CD4-positive, alpha-beta T cell (primary cell): ENCODE results near the gene P2RY12. TPM values are rescaled to one million over a fixed set of nuclear protein-coding genes. Genes with fewer than 3 reads are reported as not detected.

Experiments
- ATAC-seq: fragments of 200-7000 bp; cut with Tn5 transposase; one replicate; pipeline ENCODE4 v1.10.0; 2022; ENCODE audit warnings: mild to moderate bottlenecking; ENCODE audit not compliant: poor library complexity
- CTCF ChIA-PET: fragments of 350-600 bp; sonication (Branson Sonifier 250); formaldehyde crosslinking; loops from one replicate; lab custom pipeline; 2021; ENCODE audit warnings: antibody characterized with exemption, inconsistent platforms; lab: Charles Lee
- POLR2A ChIA-PET: fragments of 350-600 bp; sonication (Branson Sonifier 250); formaldehyde crosslinking; loops from one replicate; lab custom pipeline; 2021; ENCODE audit warnings: antibody characterized with exemption, inconsistent platforms; lab: Charles Lee
- DNase-seq, 14 experiments: peaks; one replicate each; pipeline ENCODE4 v3.0.0-alpha.2; 2013 to 2020; ENCODE audit warnings: mixed read lengths in 2 of 14
- H3K27ac ChIP-seq, 2 donors: one replicate each; pipeline versions ENCODE4 v1.5.1 to v1.7.0; 2013; ENCODE audit warnings: low read length in 2 of 2, low read depth in 1 of 2, mild to moderate bottlenecking in 1 of 2
- H3K27me3 ChIP-seq, 2 experiments: 1 replicate in 1 of 2; 2 replicates in 1 of 2; pipeline versions ENCODE4 v1.6.1 to v1.7.0; 2013; ENCODE audit warnings: low read length in 2 of 2, control low read depth in 1 of 2, mild to moderate bottlenecking in 1 of 2, moderate library complexity in 1 of 2; ENCODE audit not compliant: insufficient read depth in 2 of 2, control insufficient read depth in 1 of 2
- H3K36me3 ChIP-seq: one replicate; pipeline ENCODE4 v1.6.1; 2013; ENCODE audit warnings: low read length, control low read depth; ENCODE audit not compliant: insufficient read depth
- H3K4me1 ChIP-seq: one replicate; pipeline ENCODE4 v1.6.1; 2013; ENCODE audit warnings: low read length, control low read depth; ENCODE audit not compliant: insufficient read depth
- H3K4me3 ChIP-seq: one replicate; pipeline ENCODE4 v1.5.1; 2013; ENCODE audit warnings: mild to moderate bottlenecking, low read length, moderate library complexity
- H3K9me3 ChIP-seq, 2 experiments: 1 replicate in 1 of 2; 2 replicates in 1 of 2; pipeline versions ENCODE4 v1.6.1 to v1.7.0; 2013; ENCODE audit warnings: low read length in 2 of 2, mild to moderate bottlenecking in 2 of 2, control low read depth in 1 of 2, moderate library complexity in 1 of 2; ENCODE audit not compliant: control insufficient read depth in 1 of 2, insufficient read depth in 1 of 2
- H3K27ac Mint-ChIP-seq: one replicate; pipeline ENCODE4 v1.8.0; 2020; ENCODE audit warnings: mixed read lengths
- H3K27me3 Mint-ChIP-seq: one replicate; pipeline ENCODE4 v1.8.0; 2021; ENCODE audit warnings: mixed read lengths
- H3K36me3 Mint-ChIP-seq: one replicate; pipeline ENCODE4 v1.8.0; 2021; ENCODE audit warnings: low read depth, mixed read lengths
- H3K4me1 Mint-ChIP-seq: one replicate; pipeline ENCODE4 v1.8.0; 2021; ENCODE audit warnings: low read depth, mixed read lengths
- H3K4me3 Mint-ChIP-seq: one replicate; pipeline ENCODE4 v1.8.0; 2020; ENCODE audit warnings: mild to moderate bottlenecking, mixed read lengths
- H3K9me3 Mint-ChIP-seq: one replicate; pipeline ENCODE4 v1.8.0; 2020; ENCODE audit warnings: mixed read lengths
- intact Hi-C, 2 experiments: fragments of 100-400 bp; cut with DNase I in 1 of 2; cut with micrococcal nuclease in 1 of 2; formaldehyde crosslinking; loops; one replicate each; pipeline versions ENCODE4 v1.15.1 to v1.9.0; 2023 to 2025; cut with DNase I, micrococcal nuclease
- total RNA-seq, 174 experiments: library from RNA in 2 of 174; stranded (reverse) in 2 of 174; gene quantifications; one replicate each; pipeline ENCODE4 v1.2.3 and lab custom pipeline; 2021 to 2026
- TF ChIP-seq, protein P1 (sequence below): fragments of 200-600 bp; IDR thresholded peaks from one replicate; pipeline ENCODE4 v1.8.0; 2022; ENCODE audit warnings: antibody characterized with exemption, mild to moderate bottlenecking

The P2RY12 gene
- total RNA-seq, 2 experiments from 2014 or later = not detected

DNA sequence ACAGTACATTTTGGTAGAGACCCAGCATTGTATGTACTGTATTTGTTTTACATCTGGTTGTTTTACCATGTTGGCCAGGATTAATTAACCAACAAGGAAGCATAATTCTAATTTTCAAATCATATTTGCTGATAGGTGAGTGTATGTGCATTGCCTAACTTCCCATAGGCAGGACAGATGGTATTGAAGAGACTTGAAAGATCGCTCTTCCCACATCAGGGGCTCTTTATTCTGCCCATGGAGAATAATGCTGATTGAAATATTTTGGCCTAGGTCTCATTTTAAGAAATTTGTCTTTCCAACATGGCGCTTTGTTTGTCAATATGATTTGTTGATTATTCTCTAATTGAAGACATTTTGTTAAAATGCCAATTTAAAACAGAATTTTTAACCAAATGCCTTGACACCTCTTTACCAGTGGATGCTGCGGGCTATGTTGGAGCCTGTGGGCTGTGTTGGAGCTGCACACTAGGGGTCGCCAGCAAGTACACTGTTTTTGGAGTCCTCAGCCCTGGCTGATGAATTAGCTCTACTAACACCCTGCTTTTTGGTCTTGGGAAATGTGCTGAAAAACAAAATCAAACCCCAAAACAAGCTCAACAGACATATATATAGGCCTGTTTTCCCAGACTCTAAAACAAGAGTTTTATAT is 5.3 kb downstream of the P2RY12 start:
- intact Hi-C loops = no loop called here
- POLR2A ChIA-PET = no interaction called here

DNA sequence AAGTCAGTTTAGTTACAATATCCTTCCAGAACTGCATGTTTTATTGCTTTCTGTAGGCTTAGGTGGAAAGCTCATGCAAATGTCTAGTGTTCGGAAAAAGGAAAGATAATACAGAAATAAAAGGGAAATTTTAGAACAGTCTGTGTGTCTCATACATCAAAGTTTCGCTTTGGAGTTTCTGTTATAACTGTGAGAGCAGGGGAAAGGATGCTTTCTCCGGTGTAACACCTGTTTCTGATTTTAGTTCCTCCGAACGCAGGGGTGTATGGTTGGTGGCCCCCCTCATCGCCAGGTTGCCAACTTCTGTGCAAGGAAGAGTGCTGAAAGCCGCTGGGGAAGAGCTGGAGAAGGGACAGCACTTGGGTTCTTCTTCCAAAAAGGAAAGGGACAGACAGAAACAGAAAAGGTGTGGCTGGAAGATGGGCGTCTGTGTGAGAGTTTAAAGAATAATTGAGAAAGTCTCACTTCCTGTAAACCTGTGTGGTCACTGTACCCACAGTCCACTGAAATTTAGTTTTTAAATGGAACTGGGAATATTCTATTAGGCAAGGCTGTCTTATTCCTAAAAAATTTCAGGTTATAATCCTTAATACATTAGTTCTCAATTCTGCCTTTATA is 6.7 kb downstream of the P2RY12 start:
- H3K4me3 Mint-ChIP-seq = no peak overlapping the region
- no peak overlapping the region for H3K27ac ChIP-seq
- TF ChIP-seq, protein P1, sequence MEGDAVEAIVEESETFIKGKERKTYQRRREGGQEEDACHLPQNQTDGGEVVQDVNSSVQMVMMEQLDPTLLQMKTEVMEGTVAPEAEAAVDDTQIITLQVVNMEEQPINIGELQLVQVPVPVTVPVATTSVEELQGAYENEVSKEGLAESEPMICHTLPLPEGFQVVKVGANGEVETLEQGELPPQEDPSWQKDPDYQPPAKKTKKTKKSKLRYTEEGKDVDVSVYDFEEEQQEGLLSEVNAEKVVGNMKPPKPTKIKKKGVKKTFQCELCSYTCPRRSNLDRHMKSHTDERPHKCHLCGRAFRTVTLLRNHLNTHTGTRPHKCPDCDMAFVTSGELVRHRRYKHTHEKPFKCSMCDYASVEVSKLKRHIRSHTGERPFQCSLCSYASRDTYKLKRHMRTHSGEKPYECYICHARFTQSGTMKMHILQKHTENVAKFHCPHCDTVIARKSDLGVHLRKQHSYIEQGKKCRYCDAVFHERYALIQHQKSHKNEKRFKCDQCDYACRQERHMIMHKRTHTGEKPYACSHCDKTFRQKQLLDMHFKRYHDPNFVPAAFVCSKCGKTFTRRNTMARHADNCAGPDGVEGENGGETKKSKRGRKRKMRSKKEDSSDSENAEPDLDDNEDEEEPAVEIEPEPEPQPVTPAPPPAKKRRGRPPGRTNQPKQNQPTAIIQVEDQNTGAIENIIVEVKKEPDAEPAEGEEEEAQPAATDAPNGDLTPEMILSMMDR = no peak
- H3K27ac Mint-ChIP-seq = no peak overlapping the region
- ATAC-seq (no peak), DNase-seq (no peak)
- no peak overlapping the region for H3K4me3 ChIP-seq
- ChIA-PET CTCF (no interaction called here), POLR2A (no interaction called here)
- no peaks in the 10 kb centered on the region for H3K36me3 ChIP-seq
- no peaks in the 10 kb centered on the region for H3K4me1 Mint-ChIP-seq
- no peaks in the 10 kb centered on the region for H3K4me1 ChIP-seq
- no peaks in the 10 kb centered on the region for H3K36me3 Mint-ChIP-seq
- H3K27me3 Mint-ChIP-seq = no peaks in the 10 kb centered on the region
- no peaks in the 10 kb centered on the region for H3K9me3 ChIP-seq
- no peaks in the 10 kb centered on the region for H3K27me3 ChIP-seq
- H3K9me3 Mint-ChIP-seq = no peaks in the 10 kb centered on the region
- intact Hi-C loops = no loop called here

More for the DNA sequence above, 5.3 kb downstream of the P2RY12 start:
- H3K9me3 Mint-ChIP-seq = no peaks in the 10 kb centered on the region
- no peaks in the 10 kb centered on the region for H3K36me3 Mint-ChIP-seq
- TF ChIP-seq, protein P1 = no peak
- no peak overlapping the region for H3K27ac Mint-ChIP-seq
- CTCF ChIA-PET = no interaction called here
- Histone ChIP-seq H3K36me3 (no peaks in the 10 kb centered on the region), H3K9me3 (no peaks in the 10 kb centered on the region), H3K27me3 (no peaks in the 10 kb centered on the region), H3K27ac (no peak overlapping the region), H3K4me3 (no peak overlapping the region), H3K4me1 (no peaks in the 10 kb centered on the region)
- peak in 1 of 14 experiments; percentile 9 for DNase-seq
- no peak overlapping the region for H3K4me3 Mint-ChIP-seq
- no peaks in the 10 kb centered on the region for H3K4me1 Mint-ChIP-seq
- no peaks in the 10 kb centered on the region for H3K27me3 Mint-ChIP-seq
- ATAC-seq = no peak

DNA sequence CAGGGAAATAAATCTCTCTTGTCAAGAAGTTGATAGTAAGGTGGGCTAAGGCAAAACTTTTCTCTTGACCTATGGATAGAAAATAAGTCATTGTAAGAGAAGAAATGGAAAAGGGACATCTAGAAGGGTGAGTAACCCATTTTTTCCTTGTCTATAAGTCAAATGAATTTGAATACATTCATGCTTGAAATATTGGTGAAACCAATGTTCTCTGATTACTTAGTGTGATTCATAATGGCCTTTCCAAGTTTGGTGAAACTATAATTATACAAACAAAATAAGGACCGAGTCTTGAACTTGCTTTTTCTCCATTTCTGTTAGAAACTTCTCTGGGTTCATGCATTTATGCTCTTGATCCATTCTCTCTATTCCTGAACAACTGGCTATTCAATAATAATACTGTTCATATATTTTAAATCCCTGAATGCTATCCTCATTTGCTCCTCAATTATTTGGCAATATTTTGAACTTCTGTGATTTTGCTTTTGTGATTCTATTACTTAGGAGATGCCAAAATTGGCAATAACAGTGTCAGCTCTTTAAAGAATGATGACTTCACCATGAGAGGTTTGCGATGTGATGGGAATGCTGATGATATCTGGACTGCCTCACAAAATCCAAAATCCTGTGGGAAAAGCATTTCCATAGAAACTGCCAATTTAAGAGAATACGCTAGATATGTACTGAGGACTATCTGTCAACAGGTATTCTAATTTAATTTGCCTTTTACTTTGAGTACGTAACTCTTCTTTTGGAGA is 12.3 kb downstream of the P2RY12 start:
- Histone ChIP-seq H3K36me3 (no peaks in the 10 kb centered on the region), H3K27me3 (no peaks in the 10 kb centered on the region), H3K4me1 (no peaks in the 10 kb centered on the region), H3K9me3 (no peaks in the 10 kb centered on the region), H3K4me3 (no peak overlapping the region), H3K27ac (no peak overlapping the region)
- Mint-ChIP-seq H3K36me3 (no peaks in the 10 kb centered on the region), H3K9me3 (no peaks in the 10 kb centered on the region), H3K4me3 (no peak overlapping the region), H3K27ac (no peak overlapping the region), H3K4me1 (no peaks in the 10 kb centered on the region), H3K27me3 (no peaks in the 10 kb centered on the region)
- POLR2A ChIA-PET = interaction anchor here (0.6 kb wide), 1 partner anchor 29 kb away, joined by 3 read pairs; no protein-coding TSS in a partner anchor
- TF ChIP-seq, protein P1 = no peak
- DNase-seq (no peak), ATAC-seq (no peak)
- CTCF ChIA-PET = no interaction called here
- intact Hi-C loops = no loop called here
